Calu3 (cell line): ENCODE data around the gene PLEKHA6. TPM values are rescaled to one million over a fixed set of nuclear protein-coding genes. Genes with fewer than 3 reads are reported as not detected.

Source experiments
- BruUV-seq: library from RNA; stranded (reverse); fragments of 400-500 nt; replicated peaks from 2 replicates; lab custom pipeline; 2021; lab: Mats Ljungman, UMichigan
- CTCF ChIA-PET: fragments of 300-600 bp; sonication (Branson Sonifier 250); formaldehyde crosslinking; loops from one replicate; lab custom pipeline; 2022; ENCODE audit warnings: antibody characterized with exemption; lab: Charles Lee
- DNase-seq: peaks from one replicate; pipeline ENCODE4 v3.0.0; 2022
- H3K27ac Mint-ChIP-seq: one replicate; pipeline ENCODE4 v1.8.0; 2022; ENCODE audit warnings: mixed read lengths; ENCODE audit not compliant: unreplicated experiment
- H3K27me3 Mint-ChIP-seq: one replicate; pipeline ENCODE4 v1.8.0; 2022; ENCODE audit warnings: mixed read lengths; ENCODE audit not compliant: unreplicated experiment
- H3K36me3 Mint-ChIP-seq: one replicate; pipeline ENCODE4 v1.8.0; 2022; ENCODE audit warnings: mild to moderate bottlenecking, moderate library complexity, mixed read lengths; ENCODE audit not compliant: insufficient read depth, unreplicated experiment
- H3K4me1 Mint-ChIP-seq: one replicate; pipeline ENCODE4 v1.8.0; 2022; ENCODE audit warnings: mild to moderate bottlenecking, low read depth, mixed read lengths; ENCODE audit not compliant: unreplicated experiment
- H3K4me3 Mint-ChIP-seq: one replicate; pipeline ENCODE4 v1.8.0; 2022; ENCODE audit warnings: mild to moderate bottlenecking, low read depth, moderate library complexity, mixed read lengths; ENCODE audit not compliant: unreplicated experiment
- H3K9me3 Mint-ChIP-seq: one replicate; pipeline ENCODE4 v1.8.0; 2022; ENCODE audit warnings: low read depth, mixed read lengths; ENCODE audit not compliant: unreplicated experiment
- intact Hi-C: fragments of 100-400 bp; cut with micrococcal nuclease; formaldehyde crosslinking; loops from one replicate; pipeline ENCODE4 v1.10.0; 2022; ENCODE audit not compliant: unreplicated experiment
- total RNA-seq: library from RNA; stranded (reverse); gene quantifications from 2 replicates; pipeline ENCODE4 v1.2.3, GENCODE V29; 2022
- TF ChIP-seq, protein P1 (sequence below): fragments of 200-600 bp; IDR thresholded peaks from one replicate; pipeline ENCODE4 v1.8.0; 2022; ENCODE audit warnings: antibody characterized with exemption; ENCODE audit not compliant: unreplicated experiment

The PLEKHA6 gene
- total RNA-seq, 1 experiment from 2014 or later, result 101 TPM

DNA sequence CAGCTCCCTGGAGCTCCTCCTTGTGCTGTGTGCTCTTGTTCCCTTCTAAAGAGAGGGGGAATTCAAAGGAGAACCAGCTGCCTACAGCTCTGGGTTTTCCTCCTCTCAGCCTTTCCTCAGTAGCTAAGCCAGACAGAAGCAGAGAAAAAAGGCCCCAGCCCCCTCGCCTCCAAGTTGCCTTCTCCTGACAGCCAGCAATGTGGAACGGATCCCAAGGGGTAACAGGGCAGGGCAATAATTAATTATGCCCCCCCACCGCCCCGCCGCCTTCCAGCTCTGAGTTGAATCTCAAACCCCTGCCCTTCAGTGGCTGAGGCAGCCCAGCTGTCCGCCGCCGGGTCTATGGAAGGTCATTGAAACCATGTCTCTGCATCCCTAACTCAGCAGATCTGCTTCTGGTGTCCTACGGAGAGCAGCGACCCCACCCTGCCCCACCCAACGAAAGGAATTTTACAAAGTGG is 76.9 kb downstream of the PLEKHA6 start:
- intact Hi-C loops, result no loop called here
- H3K9me3 Mint-ChIP-seq, result no peaks in the 10 kb centered on the region
- H3K27me3 Mint-ChIP-seq, result no peaks in the 10 kb centered on the region
- peaks cover 67% of the 10 kb centered on the region for H3K4me1 Mint-ChIP-seq
- DNase-seq, result no peak
- CTCF ChIA-PET, result interaction anchor here (0.6 to 1.5 kb wide), 4 partner anchors 11 to 84 kb away, joined by 3 read pairs; no protein-coding TSS in a partner anchor
- no peak overlapping the region for H3K4me3 Mint-ChIP-seq
- peaks cover 30% of the 10 kb centered on the region for H3K36me3 Mint-ChIP-seq
- TF ChIP-seq, protein P1, sequence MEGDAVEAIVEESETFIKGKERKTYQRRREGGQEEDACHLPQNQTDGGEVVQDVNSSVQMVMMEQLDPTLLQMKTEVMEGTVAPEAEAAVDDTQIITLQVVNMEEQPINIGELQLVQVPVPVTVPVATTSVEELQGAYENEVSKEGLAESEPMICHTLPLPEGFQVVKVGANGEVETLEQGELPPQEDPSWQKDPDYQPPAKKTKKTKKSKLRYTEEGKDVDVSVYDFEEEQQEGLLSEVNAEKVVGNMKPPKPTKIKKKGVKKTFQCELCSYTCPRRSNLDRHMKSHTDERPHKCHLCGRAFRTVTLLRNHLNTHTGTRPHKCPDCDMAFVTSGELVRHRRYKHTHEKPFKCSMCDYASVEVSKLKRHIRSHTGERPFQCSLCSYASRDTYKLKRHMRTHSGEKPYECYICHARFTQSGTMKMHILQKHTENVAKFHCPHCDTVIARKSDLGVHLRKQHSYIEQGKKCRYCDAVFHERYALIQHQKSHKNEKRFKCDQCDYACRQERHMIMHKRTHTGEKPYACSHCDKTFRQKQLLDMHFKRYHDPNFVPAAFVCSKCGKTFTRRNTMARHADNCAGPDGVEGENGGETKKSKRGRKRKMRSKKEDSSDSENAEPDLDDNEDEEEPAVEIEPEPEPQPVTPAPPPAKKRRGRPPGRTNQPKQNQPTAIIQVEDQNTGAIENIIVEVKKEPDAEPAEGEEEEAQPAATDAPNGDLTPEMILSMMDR, result no peak
- peak overlapping the region; percentile 34 for H3K27ac Mint-ChIP-seq
- BruUV-seq, result no TSS peak

DNA sequence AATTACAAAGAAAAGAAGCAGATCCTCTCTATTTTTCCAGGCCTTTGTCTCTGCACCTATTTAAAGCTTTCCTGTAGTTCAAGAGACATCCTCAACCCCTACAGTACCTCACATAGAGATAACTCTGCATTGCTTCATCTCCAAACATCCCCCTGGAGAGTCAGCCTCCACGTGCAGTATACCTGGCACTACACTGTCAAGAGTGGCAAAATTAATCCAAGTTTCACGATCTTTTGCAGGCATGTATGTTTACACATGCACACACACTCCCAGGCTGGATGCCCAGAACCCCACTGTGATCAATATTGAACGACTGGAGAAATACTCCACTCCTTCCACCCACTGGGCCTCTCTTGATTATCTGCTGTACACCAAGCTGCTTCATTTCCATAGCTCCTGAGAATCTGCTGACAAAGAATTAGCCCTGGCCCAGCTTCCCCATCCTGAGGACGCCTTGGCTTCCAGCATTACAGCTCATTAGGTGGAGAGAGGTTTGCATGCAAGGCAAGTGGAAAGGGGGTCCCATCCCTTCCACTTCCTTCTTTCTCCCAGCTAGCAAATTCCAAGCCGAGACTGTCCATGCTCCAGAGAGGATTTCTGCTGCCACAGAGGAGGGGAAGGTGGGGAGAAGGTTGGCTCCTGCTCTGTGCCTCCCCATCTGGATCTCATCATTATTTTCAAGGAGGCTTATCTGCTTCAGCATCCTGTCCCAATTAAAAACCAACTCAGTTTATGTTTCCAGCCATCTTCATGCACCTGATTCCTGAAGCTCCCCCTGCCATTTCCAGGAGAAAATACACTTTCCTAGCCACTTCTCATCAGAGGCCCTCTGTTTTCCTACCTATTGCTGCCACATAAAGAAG is 79.4 kb downstream of the PLEKHA6 start:
- Mint-ChIP-seq H3K4me1 (peaks cover 44% of the 10 kb centered on the region), H3K36me3 (peaks cover 27% of the 10 kb centered on the region), H3K27me3 (no peaks in the 10 kb centered on the region), H3K4me3 (no peak overlapping the region), H3K27ac (no peak overlapping the region), H3K9me3 (no peaks in the 10 kb centered on the region)
- CTCF ChIA-PET, result interaction anchor here (0.5 to 0.6 kb wide), 2 partner anchors 142 to 801 kb away, joined by 3 to 4 read pairs; no protein-coding TSS in a partner anchor
- TF ChIP-seq, protein P1, result no peak
- no TSS peak for BruUV-seq
- no peak for DNase-seq
- intact Hi-C loops, result no loop called here

DNA sequence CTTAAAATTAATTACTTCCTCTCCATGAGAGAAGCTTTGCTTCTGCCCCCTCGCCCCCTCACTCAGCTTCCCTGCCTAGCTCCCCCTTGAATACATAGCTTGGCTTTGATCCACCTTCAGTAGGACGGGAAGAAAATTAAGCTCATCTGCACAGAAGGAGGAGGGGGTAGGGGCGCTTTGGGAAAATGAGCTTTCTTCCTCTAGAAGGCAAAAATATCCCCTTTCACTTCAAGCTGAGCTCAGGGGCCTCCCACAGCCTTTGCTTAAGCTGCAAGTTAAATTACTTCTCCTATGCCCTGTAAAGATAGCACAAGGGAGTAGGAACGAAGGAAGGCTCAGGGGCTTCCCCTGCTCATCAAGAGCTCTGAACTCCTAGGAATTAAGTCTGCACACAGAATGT is 80.8 kb downstream of the PLEKHA6 start:
- no TSS peak for BruUV-seq
- DNase-seq, result no peak
- Mint-ChIP-seq H3K4me1 (peaks cover 42% of the 10 kb centered on the region), H3K9me3 (no peaks in the 10 kb centered on the region), H3K27ac (peak overlapping the region; percentile 49), H3K27me3 (no peaks in the 10 kb centered on the region), H3K4me3 (peak overlapping the region; percentile 32), H3K36me3 (peaks cover 35% of the 10 kb centered on the region)
- TF ChIP-seq, protein P1, result no peak
- CTCF ChIA-PET, result interaction anchor here (1.0 to 1.4 kb wide), 6 partner anchors 9 to 120 kb away, joined by 3 to 5 read pairs (median 4); no protein-coding TSS in a partner anchor
- intact Hi-C loops, result no loop called here

DNA sequence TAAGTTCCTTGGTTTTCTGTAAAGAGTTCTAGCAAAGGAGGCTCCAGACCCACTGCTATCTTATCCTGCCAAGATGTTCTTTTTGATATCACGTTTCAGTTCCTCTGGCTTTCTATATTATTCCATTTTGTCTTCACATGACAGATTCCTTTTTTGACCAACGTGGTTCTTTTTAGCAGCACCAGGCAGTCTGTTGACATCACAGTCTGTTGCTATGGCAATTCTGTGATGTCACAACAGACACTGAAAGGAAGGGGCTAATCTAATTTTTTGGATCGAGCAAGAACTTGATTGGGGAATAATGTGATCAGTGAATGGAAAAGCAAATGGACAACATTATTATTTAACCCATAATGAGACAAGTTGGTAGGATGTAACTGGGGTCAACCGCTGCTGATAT is 81.5 kb downstream of the PLEKHA6 start:
- TF ChIP-seq, protein P1, result no peak
- peaks cover 42% of the 10 kb centered on the region for H3K4me1 Mint-ChIP-seq
- no peak for DNase-seq
- no peak overlapping the region for H3K4me3 Mint-ChIP-seq
- peak overlapping the region; percentile 49 for H3K27ac Mint-ChIP-seq
- no peaks in the 10 kb centered on the region for H3K27me3 Mint-ChIP-seq
- intact Hi-C loops, result no loop called here
- no peaks in the 10 kb centered on the region for H3K9me3 Mint-ChIP-seq
- CTCF ChIA-PET, result interaction anchor here (1.0 to 1.4 kb wide), 5 partner anchors 8 to 55 kb away, joined by 3 to 5 read pairs (median 4); no protein-coding TSS in a partner anchor
- no TSS peak for BruUV-seq
- peaks cover 35% of the 10 kb centered on the region for H3K36me3 Mint-ChIP-seq
